ENCODE data around the gene ZBTB20. TPM values are rescaled to one million over a fixed set of nuclear protein-coding genes. Genes with fewer than 3 reads are reported as not detected.

ZBTB20 gene
- total RNA-seq, 2 donors from 2014 or later: 75.7 to 91.2 TPM

GRCh38 chr3:114370537-114371174 lies 776.4 kb downstream of the ZBTB20 start:
- intact Hi-C loops (cut with DNase I): no loop called here
- no peak for DNase-seq (ENCODE audit: low spot score)

- intact Hi-C loops (cut with DNase I): no loop called here
- DNase-seq (ENCODE audit: low spot score): no peak
Measured at GRCh38 chr3:114365909-114366308, 781.2 kb downstream of the ZBTB20 start.

- intact Hi-C loops (cut with DNase I): no loop called here
- DNase-seq (ENCODE audit: low spot score): no peak
Measured at GRCh38 chr3:114364806-114365654, 782.1 kb downstream of the ZBTB20 start.

DNA sequence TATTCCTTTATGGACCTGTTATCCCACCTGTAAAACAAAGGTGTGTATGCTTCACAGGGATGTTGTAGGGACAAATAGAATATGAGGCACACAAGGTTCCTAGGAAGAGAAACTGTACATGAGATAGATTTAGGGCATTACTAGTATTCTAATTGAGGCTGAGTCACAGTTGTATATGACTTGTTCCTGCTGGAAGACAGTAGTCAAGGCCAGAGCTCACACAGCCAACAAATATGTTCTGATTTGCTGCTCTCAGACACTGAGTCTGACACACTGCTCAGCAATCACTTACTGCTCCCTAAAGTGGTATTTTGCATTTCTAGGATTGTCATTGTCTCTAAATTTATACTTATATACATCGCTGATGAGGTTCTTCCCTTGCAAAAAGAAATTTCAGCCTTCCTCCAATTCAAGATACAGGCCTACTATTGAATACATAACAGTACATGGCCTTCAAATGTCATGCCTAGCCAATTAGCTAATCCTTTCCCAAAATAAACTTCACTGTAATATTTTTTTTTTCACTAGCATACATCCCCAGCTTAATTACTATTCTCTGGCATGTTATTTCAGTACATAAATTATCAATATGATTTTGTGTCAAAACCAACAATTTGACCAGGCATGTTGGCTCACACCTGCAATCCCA lies 783.4 kb downstream of the ZBTB20 start:
- intact Hi-C loops (cut with DNase I): no loop called here
- no peak for DNase-seq (ENCODE audit: low spot score)

- intact Hi-C loops (cut with DNase I): no loop called here
- DNase-seq (ENCODE audit: low spot score): no peak
Measured at GRCh38 chr3:114362815-114363214, 784.3 kb downstream of the ZBTB20 start.

DNA sequence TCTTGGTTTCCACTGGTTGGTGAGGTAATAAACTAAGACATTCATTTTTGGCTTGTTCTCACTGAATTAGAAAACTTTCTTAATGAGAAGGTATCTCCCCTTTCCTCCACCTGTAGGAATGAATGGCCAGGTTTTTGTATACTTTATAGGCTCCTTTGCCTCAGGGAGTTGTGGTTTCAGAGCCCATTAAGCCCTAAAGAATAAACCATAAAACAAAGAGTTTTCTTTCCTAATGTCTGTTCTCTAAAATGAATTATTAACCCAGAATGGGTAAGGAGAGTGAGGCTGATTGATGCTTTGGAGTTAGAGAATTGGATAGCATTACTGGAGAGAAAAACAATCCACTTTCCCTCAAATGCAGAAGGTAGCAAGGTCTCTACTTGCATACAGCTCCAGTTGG lies 785.7 kb downstream of the ZBTB20 start:
- intact Hi-C loops (cut with DNase I): no loop called here
- no peak for DNase-seq (ENCODE audit: low spot score)

- intact Hi-C loops (cut with DNase I): no loop called here
- no peak for DNase-seq (ENCODE audit: low spot score)
Measured at GRCh38 chr3:114356525-114356924, 790.6 kb downstream of the ZBTB20 start.

DNA sequence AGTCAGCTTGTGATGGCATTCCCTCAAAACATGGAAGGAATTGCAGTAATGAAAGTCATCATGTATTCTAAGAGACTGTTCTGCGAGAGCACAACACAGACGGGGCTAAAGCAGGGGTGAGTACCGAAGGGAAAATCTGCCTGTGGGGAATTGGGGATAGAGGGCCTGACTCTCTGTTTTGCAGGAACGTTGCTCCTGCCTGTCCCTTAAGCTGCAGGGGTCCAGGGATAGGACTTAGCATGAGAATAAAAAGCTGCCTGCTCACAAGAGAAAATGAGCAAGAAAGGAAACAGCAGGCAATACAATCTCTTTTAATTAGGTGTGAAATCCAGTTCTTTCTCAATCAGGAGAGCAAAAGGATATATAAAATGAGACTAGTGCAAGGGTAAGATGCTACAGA lies 791.0 kb downstream of the ZBTB20 start:
- no peak for DNase-seq (ENCODE audit: low spot score)
- intact Hi-C loops (cut with DNase I): no loop called here

GRCh38 chr3:114355653-114356052 lies 791.4 kb downstream of the ZBTB20 start:
- no peak for DNase-seq (ENCODE audit: low spot score)
- intact Hi-C loops (cut with DNase I): no loop called here

- DNase-seq (ENCODE audit: low spot score): no peak
Measured at GRCh38 chr3:114351822-114352145, 795.3 kb downstream of the ZBTB20 start.

DNA sequence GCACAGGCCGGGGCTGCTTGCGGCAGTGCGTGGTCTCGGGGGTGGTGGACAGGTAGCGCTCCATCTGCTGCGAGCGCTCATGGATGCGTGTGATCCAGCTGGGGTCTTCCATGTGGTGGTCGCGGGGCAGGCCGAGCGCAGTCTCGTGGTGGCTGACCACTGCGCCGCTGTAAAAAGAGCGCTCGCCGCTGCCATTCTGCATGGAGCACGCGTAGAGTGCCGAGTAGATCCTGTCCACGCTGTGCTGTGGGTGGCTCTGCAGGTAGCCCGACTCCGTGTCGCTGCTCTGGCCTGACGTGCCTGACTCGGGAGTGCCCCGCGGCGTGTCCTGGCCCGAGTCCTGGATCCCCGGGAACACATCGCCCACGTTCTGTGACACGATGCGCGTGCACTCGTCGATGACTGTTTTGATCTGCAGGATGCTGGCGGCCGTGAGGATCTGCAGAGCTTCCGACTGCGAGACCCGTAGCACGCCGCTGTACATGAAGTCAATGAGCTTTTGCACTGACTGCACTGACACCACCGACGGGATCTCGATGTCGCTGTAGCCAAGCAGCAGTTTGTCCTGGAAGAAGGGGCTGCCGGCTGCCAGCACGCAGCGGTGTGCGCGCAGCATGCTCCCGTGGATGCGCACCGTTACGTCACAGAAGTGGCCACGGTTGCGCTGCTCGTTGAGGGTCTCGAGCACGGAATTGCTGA lies 795.8 kb downstream of the ZBTB20 start:
- no peak for DNase-seq (ENCODE audit: low spot score)
- intact Hi-C loops (cut with DNase I): no loop called here

More at GRCh38 chr3:114351822-114352145, 795.3 kb downstream of the ZBTB20 start:
- intact Hi-C loops (cut with DNase I): no loop called here

GRCh38 chr3:114350690-114351089 lies 796.4 kb downstream of the ZBTB20 start:
- intact Hi-C loops (cut with DNase I): no loop called here

GRCh38 chr3:114350271-114350670 lies 796.8 kb downstream of the ZBTB20 start:
- intact Hi-C loops (cut with DNase I): no loop called here
- no peak for DNase-seq (ENCODE audit: low spot score)

More at GRCh38 chr3:114350690-114351089, 796.4 kb downstream of the ZBTB20 start:
- DNase-seq (ENCODE audit: low spot score): no peak

DNA sequence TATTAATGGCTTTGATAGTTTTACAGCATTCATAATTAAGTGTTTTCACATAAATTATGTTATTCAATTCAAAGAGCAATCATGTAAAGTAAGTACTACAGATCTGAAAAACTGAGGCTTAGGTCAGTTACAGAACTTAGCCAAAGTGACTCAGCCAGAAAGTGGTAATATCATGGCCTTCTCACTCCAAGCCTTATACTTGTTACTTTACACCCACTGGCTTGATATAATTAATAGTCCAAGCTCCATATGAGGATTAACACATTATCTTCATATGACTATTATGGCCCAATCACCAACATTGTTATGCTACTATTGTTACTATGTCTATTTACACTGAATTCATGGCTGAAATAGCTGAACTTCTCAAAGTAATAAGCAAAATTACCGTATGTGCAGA lies 802.6 kb downstream of the ZBTB20 start:
- no peak for DNase-seq (ENCODE audit: low spot score)
- intact Hi-C loops (cut with DNase I): no loop called here

GRCh38 chr3:114338651-114339357 lies 808.3 kb downstream of the ZBTB20 start:
- intact Hi-C loops (cut with DNase I): loop anchor here in 1 of 2 donors (10.0 kb wide), 1 partner anchor 484 kb away; no protein-coding TSS in a partner anchor
- DNase-seq (ENCODE audit: low spot score): no peak

DNA sequence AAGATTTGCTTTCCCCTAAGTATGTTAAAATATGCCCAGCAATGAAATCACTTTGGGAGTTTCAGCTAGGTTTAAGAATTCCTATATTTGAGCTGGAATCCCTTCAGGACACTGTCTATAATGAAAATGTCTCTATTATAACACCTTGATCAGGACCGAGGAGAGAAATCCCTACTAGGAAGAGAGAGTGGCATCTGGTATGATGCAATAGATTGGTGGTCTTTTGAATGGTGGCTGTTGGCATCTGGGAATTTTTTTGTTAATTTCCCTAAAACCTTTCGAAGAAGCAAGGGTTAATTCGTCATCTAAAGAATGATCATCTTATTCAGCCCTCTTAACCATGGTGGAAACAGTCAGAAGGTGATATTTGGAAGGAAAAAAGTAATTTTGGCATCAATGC lies 810.2 kb downstream of the ZBTB20 start:
- intact Hi-C loops (cut with DNase I): loop anchor here in 1 of 2 donors (10.0 kb wide), 1 partner anchor 482 kb away; no protein-coding TSS in a partner anchor
- DNase-seq (ENCODE audit: low spot score): no peak

- intact Hi-C loops (cut with DNase I): loop anchor here in 1 of 2 donors (10.0 kb wide), 1 partner anchor 481 kb away; no protein-coding TSS in a partner anchor
- no peak for DNase-seq (ENCODE audit: low spot score)
Measured at GRCh38 chr3:114336122-114336697, 810.9 kb downstream of the ZBTB20 start.

- intact Hi-C loops (cut with DNase I): loop anchor here in 1 of 2 donors (10.0 kb wide), 1 partner anchor 479 kb away; no protein-coding TSS in a partner anchor
- DNase-seq (ENCODE audit: low spot score): no peak
Measured at GRCh38 chr3:114333923-114334240, 813.2 kb downstream of the ZBTB20 start.
